WERI-Rb-1 (cell line): ENCODE measurements around the gene ITGA4.
A peak's percentile ranks its signal among the peaks of the same experiment; 100 is the strongest.

Experiments
- DNase-seq: peaks from one replicate; pipeline ENCODE4 v3.0.0-alpha.2; 2020
- H3K27ac ChIP-seq: fragments of 250-450 bp; sonication (Bioruptor Pico); 2 replicates; pipeline ENCODE4 v1.5.1; 2020; ENCODE audit warnings: mild to moderate bottlenecking, moderate library complexity
- H3K27me3 ChIP-seq: fragments of 250-450 bp; sonication (Bioruptor Pico); 2 replicates; pipeline ENCODE4 v1.5.1; 2021; ENCODE audit warnings: mild to moderate bottlenecking, low read depth, moderate library complexity; ENCODE audit not compliant: insufficient read depth, severe bottlenecking
- H3K36me3 ChIP-seq: fragments of 250-450 bp; sonication (Bioruptor Pico); 2 replicates; pipeline ENCODE4 v1.5.1; 2020; ENCODE audit warnings: mild to moderate bottlenecking, moderate library complexity
- H3K4me3 ChIP-seq: 2 replicates; pipeline ENCODE4 v1.5.1; 2011; ENCODE audit warnings: low read depth, mild to moderate bottlenecking, control low read depth, low read length
- H3K9me3 ChIP-seq: fragments of 250-450 bp; sonication (Bioruptor Pico); 2 replicates; pipeline ENCODE4 v1.5.1; 2021; ENCODE audit warnings: mild to moderate bottlenecking, moderate library complexity; ENCODE audit not compliant: severe bottlenecking
- TF ChIP-seq, protein P1 (sequence below): IDR thresholded peaks from 2 replicates; pipeline ENCODE4 v1.5.1; 2011; ENCODE audit warnings: low read depth, mild to moderate bottlenecking, control low read depth, inconsistent platforms, low read length

Gene ITGA4

DNA sequence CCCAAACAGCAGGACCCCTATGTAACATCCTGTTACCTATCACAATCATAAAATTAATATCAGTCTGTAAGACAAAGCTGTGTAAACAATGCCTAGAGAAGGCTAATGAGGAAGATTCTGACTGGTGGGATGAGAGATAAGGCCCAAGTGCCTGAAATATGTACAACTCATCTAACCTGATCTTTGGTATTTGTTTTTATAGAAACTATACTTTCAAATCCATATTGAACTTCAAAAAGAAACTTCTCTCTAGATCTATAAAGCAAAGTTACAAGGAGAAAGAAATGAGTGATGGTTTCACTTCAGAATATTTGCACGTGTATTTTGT is 36.1 kb upstream of the ITGA4 start:
- Histone ChIP-seq H3K36me3 (no peaks in the 10 kb centered on the region), H3K9me3 (peaks cover 2% of the 10 kb centered on the region), H3K4me3 (no peak overlapping the region), H3K27me3 (no peaks in the 10 kb centered on the region), H3K27ac (no peak overlapping the region)
- TF ChIP-seq, protein P1, sequence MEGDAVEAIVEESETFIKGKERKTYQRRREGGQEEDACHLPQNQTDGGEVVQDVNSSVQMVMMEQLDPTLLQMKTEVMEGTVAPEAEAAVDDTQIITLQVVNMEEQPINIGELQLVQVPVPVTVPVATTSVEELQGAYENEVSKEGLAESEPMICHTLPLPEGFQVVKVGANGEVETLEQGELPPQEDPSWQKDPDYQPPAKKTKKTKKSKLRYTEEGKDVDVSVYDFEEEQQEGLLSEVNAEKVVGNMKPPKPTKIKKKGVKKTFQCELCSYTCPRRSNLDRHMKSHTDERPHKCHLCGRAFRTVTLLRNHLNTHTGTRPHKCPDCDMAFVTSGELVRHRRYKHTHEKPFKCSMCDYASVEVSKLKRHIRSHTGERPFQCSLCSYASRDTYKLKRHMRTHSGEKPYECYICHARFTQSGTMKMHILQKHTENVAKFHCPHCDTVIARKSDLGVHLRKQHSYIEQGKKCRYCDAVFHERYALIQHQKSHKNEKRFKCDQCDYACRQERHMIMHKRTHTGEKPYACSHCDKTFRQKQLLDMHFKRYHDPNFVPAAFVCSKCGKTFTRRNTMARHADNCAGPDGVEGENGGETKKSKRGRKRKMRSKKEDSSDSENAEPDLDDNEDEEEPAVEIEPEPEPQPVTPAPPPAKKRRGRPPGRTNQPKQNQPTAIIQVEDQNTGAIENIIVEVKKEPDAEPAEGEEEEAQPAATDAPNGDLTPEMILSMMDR = no peak
- DNase-seq = no peak

DNA sequence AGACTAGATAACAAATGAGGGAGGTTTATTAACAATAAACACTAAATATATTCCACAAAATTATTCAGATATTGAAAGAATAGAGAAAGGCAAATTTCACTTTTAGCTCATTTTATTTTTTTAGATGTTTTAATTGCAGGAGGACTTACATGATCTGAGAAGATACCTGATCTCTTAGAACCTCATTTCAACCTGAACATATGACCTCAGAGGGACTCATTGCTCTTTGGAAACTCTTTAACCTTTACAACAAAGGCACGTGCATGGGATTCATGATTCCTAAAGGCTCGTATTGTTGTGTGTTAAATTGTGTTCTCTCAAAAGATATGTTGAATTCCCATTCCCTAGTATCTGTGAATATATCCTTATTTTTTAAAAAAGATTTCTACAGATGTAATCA is 35.7 kb upstream of the ITGA4 start:
- Histone ChIP-seq H3K27ac (no peak overlapping the region), H3K36me3 (no peaks in the 10 kb centered on the region), H3K4me3 (no peak overlapping the region), H3K27me3 (no peaks in the 10 kb centered on the region), H3K9me3 (peaks cover 2% of the 10 kb centered on the region)
- DNase-seq = no peak
- TF ChIP-seq, protein P1 = no peak

DNA sequence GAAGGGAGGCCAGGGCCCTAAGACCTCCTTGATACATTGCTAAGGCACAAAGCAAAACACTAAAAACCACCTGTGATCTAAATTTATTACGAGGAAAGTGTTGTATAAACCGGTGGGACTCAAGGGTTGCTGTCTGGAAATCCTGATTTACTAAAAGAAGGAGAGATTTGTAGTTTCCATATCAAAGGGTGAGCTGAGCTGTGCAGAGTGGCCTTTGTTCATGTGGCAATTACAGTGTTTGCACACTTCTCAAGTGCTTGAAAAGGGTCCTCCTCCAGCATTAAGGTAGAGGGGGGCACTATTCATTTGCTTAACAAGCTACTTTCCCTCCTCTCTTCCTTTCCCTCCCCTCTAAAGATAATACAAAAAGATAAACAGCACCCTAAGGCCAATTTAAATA is 30.5 kb upstream of the ITGA4 start:
- Histone ChIP-seq H3K27me3 (no peaks in the 10 kb centered on the region), H3K9me3 (no peaks in the 10 kb centered on the region), H3K27ac (no peak overlapping the region), H3K36me3 (no peaks in the 10 kb centered on the region), H3K4me3 (no peak overlapping the region)
- no peak for DNase-seq
- TF ChIP-seq, protein P1 = no peak

GRCh38 chr2:181430406-181431118 is 26.6 kb upstream of the ITGA4 start:
- no peak for DNase-seq
- H3K27ac ChIP-seq = no peak overlapping the region
- H3K27me3 ChIP-seq = no peaks in the 10 kb centered on the region
- TF ChIP-seq, protein P1 = peak; percentile 29; the same call in 1 of the 2 replicates
- H3K36me3 ChIP-seq = no peaks in the 10 kb centered on the region
- peaks cover 5% of the 10 kb centered on the region for H3K9me3 ChIP-seq
- H3K4me3 ChIP-seq = no peak overlapping the region

DNA sequence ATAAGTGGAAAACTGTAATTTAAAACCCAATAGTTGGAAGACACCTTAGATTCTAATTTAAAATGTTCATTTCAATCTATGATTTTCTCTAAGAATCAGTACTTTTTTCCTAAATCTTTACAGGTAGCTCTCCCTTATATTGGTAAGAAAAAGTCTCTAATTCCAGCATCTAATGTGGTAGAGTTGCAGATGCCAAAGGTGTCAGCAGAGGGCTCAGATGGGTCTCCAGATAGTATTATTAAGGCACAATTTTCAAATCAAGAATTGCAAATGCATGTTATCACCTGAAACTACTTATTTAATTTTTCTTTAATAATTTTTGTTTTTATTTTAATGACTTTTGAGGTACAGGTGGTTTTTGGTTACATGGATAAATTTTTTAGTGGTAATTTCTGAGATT is 25.5 kb upstream of the ITGA4 start:
- TF ChIP-seq, protein P1 = no peak
- H3K36me3 ChIP-seq = no peaks in the 10 kb centered on the region
- no peaks in the 10 kb centered on the region for H3K27me3 ChIP-seq
- peaks cover 7% of the 10 kb centered on the region for H3K9me3 ChIP-seq
- H3K4me3 ChIP-seq = no peak overlapping the region
- H3K27ac ChIP-seq = no peak overlapping the region
- no peak for DNase-seq

GRCh38 chr2:181438261-181438660 is 18.9 kb upstream of the ITGA4 start:
- H3K36me3 ChIP-seq = no peaks in the 10 kb centered on the region
- H3K27ac ChIP-seq = no peak overlapping the region
- peaks cover 7% of the 10 kb centered on the region for H3K9me3 ChIP-seq
- no peak overlapping the region for H3K4me3 ChIP-seq
- no peaks in the 10 kb centered on the region for H3K27me3 ChIP-seq
- peak; percentile 24 for DNase-seq
- TF ChIP-seq, protein P1 = peak; percentile 44; the same call in 1 of the 2 replicates
